Measurements from ENCODE around the gene CUZD1.

GRCh38 chr10:122877264-122877663 is 31.6 kb upstream of the CUZD1 start:
- TF ChIP-seq CTCF (IDR thresholded peaks at IDR 0.05) (no peak), ZFX (IDR thresholded peaks at IDR 0.05; ENCODE audit: borderline replicate concordance) (no peak)
